Astrocyte of the spinal cord (primary cell): ENCODE data around the gene GNA14.
"Not testable (repeated sequence)": the region's sequence is repeated elsewhere in the genome, so short reads cannot be mapped to it uniquely, and the experiment has no call there.

Experiments used
- DNase-seq: peaks from one replicate; pipeline ENCODE4 v3.0.0; 2011; ENCODE audit warnings: low read depth, low spot score
- H3K4me3 ChIP-seq: 2 replicates; pipeline ENCODE4 v1.5.1; 2011; ENCODE audit warnings: low read depth, mild to moderate bottlenecking, low read length, moderate library complexity
- in situ Hi-C: cut with HindIII; loops from 2 replicates; pipeline ENCODE4 v1.10.0; 2017; ENCODE audit warnings: low sequenced_read_pairs
- TF ChIP-seq, protein P1 (sequence below): IDR thresholded peaks from 2 replicates; pipeline ENCODE4 v1.5.1; 2012; ENCODE audit warnings: low read depth, mild to moderate bottlenecking, low read length, inconsistent platforms

The GNA14 gene

DNA sequence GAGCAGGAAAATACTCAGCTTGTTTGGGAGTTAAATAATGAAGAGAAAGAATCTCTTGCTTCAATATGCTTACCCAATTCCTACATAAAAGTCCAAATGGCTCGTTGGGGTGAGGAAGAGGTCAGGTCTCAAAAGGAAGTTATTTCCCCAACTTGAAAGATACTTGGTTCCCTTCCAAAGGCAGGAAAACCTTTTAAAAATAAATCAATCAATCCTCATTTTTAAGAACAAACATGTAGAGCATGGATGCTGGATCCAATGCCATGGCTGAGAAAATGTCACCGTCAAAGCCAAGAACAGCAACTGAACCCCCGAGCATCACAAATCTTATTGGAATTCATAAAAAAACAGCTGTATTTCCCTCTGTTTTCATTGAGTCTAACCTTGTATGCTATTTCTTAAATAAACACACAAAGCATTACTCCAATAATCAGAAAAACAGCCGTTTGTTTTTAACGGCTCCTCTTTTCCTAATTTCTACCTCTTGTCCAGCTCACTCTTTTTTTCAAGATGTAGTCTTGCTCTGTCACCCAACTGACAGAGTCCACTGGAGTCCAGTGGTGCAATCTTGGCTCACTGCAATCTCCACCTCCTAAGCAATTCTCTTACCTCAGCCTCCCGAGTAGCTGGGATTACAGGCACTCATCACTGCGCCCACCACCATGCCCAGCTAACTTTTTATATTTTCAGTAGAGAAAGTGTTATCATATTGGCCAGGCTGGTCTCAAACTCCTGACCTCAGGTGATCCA is 140.7 kb downstream of the GNA14 start:
- TF ChIP-seq, protein P1, sequence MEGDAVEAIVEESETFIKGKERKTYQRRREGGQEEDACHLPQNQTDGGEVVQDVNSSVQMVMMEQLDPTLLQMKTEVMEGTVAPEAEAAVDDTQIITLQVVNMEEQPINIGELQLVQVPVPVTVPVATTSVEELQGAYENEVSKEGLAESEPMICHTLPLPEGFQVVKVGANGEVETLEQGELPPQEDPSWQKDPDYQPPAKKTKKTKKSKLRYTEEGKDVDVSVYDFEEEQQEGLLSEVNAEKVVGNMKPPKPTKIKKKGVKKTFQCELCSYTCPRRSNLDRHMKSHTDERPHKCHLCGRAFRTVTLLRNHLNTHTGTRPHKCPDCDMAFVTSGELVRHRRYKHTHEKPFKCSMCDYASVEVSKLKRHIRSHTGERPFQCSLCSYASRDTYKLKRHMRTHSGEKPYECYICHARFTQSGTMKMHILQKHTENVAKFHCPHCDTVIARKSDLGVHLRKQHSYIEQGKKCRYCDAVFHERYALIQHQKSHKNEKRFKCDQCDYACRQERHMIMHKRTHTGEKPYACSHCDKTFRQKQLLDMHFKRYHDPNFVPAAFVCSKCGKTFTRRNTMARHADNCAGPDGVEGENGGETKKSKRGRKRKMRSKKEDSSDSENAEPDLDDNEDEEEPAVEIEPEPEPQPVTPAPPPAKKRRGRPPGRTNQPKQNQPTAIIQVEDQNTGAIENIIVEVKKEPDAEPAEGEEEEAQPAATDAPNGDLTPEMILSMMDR: no peak

DNA sequence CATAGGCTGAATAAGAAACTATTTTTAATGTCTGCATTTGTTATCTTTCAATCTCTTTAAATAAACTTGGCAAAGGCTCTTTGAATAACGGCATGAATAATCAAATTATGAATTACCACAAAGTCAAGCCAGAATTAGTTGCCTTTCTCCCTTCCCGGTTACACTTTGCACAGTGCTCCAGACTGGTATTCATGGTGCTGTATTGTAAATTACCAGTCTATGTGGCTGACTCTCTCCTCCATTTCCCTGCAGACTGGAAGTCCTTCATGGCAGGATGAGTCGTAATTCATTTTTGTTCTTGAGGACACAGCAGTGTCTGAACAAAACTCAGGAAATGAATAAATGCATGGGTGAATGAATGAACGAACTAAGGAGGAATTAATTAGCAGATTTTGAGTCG is 142.9 kb downstream of the GNA14 start:
- TF ChIP-seq, protein P1: no peak
- no peak overlapping the region for H3K4me3 ChIP-seq
- in situ Hi-C loops: no loop called here
- no peak for DNase-seq

More for the DNA sequence above, 140.7 kb downstream of the GNA14 start:
- H3K4me3 ChIP-seq: no peak overlapping the region
- in situ Hi-C loops: no loop called here
- DNase-seq: peak; percentile 28

DNA sequence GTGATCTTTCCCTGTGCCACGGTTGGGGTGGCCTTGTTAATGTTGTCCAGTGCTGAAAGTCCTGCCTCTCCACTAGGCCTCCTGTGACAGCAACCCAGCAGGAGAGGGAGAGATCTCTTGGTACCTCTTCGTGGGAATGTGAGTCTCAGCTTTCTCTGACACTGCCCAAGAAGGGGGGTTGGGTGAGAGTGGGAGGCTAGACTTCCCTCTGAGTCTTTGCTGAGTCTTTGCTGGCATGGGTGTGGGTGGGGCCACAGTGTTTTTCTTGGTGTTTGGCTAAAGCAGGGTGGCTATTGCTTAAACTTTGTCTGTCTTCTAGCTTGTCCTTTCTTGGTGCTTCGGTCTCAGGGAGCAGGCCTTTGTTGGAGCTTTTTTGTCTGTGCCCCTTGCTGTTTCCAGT is 145.6 kb downstream of the GNA14 start:
- H3K4me3 ChIP-seq: no peak overlapping the region
- no peak for DNase-seq
- in situ Hi-C loops: no loop called here
- TF ChIP-seq, protein P1: no peak

DNA sequence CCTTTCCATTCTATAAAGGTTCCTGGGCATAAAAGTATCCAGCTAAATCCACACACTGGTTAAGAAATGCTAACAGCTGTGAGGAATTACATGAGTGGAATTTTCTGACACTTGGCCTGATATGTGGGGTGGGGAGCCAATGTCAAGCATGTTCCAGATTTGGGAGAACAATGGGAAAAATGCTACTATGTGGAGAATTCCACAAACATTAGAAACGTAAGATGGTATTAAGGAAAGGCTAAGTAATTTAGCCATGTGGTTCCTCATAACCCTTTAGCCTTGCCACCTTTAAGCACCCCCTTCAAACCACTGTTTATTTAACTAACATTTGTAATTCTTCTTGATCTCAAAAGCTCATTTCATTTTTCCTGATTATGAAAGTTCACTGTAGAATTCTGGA is 149.2 kb downstream of the GNA14 start:
- TF ChIP-seq, protein P1: no peak
- in situ Hi-C loops: no loop called here
- no peak overlapping the region for H3K4me3 ChIP-seq
- no peak for DNase-seq

DNA sequence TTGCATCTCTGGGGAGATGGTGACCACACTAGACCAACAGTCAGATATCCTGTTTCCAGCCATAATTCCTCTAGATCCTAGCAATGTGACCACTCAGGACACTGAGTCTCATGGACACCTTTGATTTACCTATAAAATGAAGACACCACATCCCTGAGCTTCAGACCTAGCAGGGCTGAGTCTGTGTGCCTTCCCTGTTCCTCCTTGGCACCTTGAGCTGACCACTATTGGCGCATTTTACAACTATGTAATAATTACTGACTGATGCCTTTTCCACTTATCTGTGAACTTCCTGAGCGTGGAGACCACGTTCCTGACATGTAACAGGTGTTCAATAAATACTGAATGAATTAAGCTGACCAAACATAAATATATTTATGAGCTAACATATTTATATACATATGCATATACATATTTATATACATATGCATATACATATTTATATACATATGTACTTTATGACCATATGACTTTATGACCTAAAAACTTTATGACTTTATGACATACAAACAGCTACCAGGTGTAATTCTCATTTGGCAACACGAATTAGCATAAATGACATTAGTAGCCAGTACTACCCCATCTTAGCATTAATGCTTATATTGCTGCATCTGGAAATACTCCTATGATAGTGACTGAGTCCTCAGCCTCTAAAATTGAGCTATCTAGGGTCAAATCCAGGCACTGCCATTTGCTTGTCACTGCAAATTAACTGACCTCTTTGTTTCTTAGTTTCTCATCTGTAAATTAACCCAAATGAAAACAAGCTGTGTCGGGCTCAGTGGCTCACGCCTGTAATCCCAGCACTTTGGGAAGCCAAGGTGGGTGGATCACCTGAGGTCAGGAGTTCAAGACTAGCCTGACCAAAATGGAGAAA is 150.6 kb downstream of the GNA14 start:
- no peak overlapping the region for H3K4me3 ChIP-seq
- in situ Hi-C loops: no loop called here
- TF ChIP-seq, protein P1: no peak
- no peak for DNase-seq

DNA sequence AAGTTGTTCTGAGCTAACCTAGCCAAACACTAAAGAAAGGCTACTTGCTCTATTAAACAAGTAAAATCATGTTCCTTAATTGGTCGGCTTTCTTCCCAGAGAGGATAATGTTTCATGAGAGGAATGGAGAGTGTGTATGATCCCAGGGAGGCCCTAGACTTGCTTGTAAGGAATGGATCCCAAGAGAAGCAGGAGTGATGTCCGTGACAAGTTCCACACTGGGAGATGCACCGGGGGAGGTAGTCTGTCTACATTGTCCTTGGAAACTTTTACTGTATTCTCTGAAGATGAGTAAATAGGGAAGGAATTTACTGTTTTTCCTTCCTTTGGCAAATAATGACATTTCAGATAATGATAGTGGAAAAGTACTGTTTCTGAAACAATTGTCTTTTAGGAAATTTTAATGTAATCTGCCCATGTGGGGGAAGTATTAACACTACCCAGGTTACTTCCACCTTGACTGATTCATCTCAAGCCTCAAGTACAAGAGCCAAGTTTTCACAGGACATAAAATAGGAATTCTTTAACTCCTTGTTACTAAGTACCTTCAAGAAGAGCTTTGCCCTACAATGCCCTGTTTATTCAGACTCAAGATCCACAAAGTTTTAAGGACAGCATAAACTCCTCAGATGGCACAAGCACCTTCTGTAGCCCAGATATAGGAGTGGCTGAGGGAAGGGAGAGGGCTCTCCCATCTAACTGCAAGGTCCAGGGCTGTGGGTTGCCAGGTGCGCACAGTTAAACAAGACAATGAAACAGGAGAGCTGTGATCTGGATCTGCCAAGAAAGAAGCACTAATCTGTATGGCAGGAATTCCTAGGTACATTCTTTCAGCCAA is 152.1 kb downstream of the GNA14 start:
- TF ChIP-seq, protein P1: no peak
- in situ Hi-C loops: no loop called here
- peak; percentile 77 for DNase-seq
- no peak overlapping the region for H3K4me3 ChIP-seq

DNA sequence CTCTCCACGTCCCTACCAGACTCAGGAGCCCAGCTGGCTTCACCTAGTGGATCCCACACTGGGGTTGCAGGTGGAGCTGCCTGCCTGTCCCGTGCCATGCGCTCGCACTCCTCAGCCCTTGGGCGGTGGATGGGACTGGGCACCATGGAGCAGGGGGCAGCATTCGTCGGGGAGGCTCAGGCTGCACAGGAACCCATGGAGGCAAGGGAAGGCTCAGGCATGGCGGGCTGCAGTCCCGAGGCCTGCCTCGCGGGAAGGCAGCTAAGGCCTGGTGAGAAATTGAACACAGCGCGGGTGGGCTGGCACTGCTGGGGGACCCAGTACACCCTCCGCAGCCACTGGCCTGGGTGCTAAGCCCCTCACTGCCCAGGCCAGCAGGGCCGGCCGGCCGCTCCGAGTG is 157.8 kb downstream of the GNA14 start:
- H3K4me3 ChIP-seq, in situ Hi-C loops, DNase-seq: not testable (repeated sequence)

DNA sequence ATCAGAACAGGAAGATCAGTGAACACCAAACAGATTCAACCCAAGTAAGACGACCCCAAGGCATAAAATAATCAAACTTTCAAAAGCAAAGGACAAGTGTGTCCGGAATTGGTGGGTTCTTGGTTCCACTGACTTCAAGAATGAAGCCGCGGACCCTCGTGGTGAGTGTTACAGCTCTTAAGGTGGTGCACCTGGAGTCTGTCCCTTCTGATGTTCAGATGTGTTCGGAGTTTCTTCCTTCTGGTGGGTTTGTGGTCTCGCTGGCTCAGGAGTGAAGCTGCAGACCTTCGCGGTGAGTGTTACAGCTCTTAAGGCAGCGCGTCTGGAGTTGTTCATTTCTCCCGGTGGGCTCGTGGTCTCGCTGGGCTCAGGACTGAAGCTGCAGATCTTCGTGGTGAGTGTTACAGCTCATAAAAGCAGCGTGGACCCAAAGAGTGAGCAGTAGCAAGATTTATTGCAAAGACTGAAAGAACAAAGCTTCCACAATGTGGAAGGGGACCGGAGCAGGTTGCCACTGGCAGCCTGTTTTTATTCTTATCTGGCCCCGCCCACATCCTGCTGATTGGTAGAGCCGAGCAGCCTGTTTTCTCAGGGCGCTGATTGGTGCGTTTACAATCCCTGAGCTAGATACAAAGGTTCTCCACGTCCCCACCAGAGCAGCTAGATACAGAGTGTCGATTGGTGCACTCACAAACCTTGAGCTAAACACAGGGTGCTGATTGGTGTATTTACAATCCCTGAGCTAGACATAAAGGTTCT is 158.5 kb downstream of the GNA14 start:
- H3K4me3 ChIP-seq, in situ Hi-C loops, DNase-seq: not testable (repeated sequence)
